SK-N-SH treated with all-trans-retinoic acid at 6 μM for 48 hours (cell line): ENCODE results near the gene ZNF70.

ENCODE experiments used
- CSDC2 ChIP-seq: fragments of 250-450 bp; sonication (Bioruptor Pico); IDR thresholded peaks from 2 replicates; pipeline ENCODE4 v1.5.0; 2020; ENCODE audit warnings: mild to moderate bottlenecking, moderate library complexity
- OSR1 ChIP-seq: fragments of 250-450 bp; sonication (Bioruptor Pico); IDR thresholded peaks from 2 replicates; pipeline ENCODE4 v1.8.0; 2022; ENCODE audit warnings: moderate library complexity, mild to moderate bottlenecking, inconsistent platforms
- SNAI2 ChIP-seq: fragments of 250-450 bp; sonication (Bioruptor Pico); IDR thresholded peaks from 2 replicates; pipeline ENCODE4 v1.5.0; 2020; ENCODE audit warnings: mild to moderate bottlenecking, moderate library complexity
- ZFP3 ChIP-seq: fragments of 250-450 bp; sonication (Bioruptor Pico); IDR thresholded peaks from 2 replicates; pipeline ENCODE4 v1.5.0; 2020; ENCODE audit warnings: mild to moderate bottlenecking, moderate library complexity
- ZNF70 ChIP-seq: fragments of 450-650 bp; formaldehyde crosslinking; IDR thresholded peaks from 2 replicates; pipeline ENCODE4 v1.5.0; 2020; ENCODE audit warnings: mild to moderate bottlenecking, moderate library complexity

DNA sequence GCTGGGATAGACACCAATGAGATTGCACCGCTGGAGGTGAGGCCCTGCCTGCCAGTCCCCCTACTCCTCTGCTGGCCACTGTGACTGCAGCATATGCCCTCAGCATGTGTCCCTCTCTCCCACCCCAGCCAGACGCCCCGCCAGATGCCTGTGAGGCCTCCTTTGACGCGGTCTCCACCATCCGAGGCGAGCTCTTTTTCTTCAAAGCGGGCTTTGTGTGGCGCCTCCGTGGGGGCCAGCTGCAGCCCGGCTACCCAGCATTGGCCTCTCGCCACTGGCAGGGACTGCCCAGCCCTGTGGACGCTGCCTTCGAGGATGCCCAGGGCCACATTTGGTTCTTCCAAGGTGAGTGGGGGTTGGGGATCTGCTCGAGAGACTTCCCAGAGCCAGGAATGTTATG is 30.2 kb upstream of the ZNF70 start:
- TF ChIP-seq ZNF70 (no peak), CSDC2 (CRISPR knock-in tag) (no peak), ZFP3 (no peak), OSR1 (CRISPR knock-in tag) (no peak), SNAI2 (CRISPR knock-in tag) (no peak)
